NCI-H82 (cell line): Measurements from ENCODE around the gene ACTR1B.
"Not testable (repeated sequence)": the region's sequence is repeated elsewhere in the genome, so short reads cannot be mapped to it uniquely, and the experiment has no call there.

ENCODE experiments used
- DNase-seq: peaks from one replicate; lab custom pipeline; 2025; lab: John Stamatoyannopoulos, UW

Gene ACTR1B

GRCh38 chr2:97658691-97659157 is 5.1 kb downstream of the ACTR1B start:
- DNase-seq, result no peak

GRCh38 chr2:97657986-97658690 is 5.7 kb downstream of the ACTR1B start:
- no peak for DNase-seq

- no peak for DNase-seq
Measured at GRCh38 chr2:97656905-97657587, 6.8 kb downstream of the ACTR1B start.

GRCh38 chr2:97656129-97656755 is 7.6 kb downstream of the ACTR1B start:
- no peak for DNase-seq

- DNase-seq, result no peak
Measured at GRCh38 chr2:97654791-97655190, 9.1 kb downstream of the ACTR1B start.

- DNase-seq, result no peak
Measured at GRCh38 chr2:97654309-97654708, 9.5 kb downstream of the ACTR1B start.

- no peak for DNase-seq
Measured at GRCh38 chr2:97653874-97654273, 10.0 kb downstream of the ACTR1B start.

- DNase-seq, result no peak
Measured at GRCh38 chr2:97653473-97653872, 10.4 kb downstream of the ACTR1B start.

- DNase-seq, result no peak
Measured at GRCh38 chr2:97651114-97651513, 12.7 kb downstream of the ACTR1B start.

GRCh38 chr2:97646977-97647376 is 16.9 kb downstream of the ACTR1B start:
- DNase-seq, result no peak

- DNase-seq, result peak; percentile 100
Measured at GRCh38 chr2:97645695-97646629, 17.9 kb downstream of the ACTR1B start, which contains the start of gene COX5B. Gene COX5B (plus strand): TSS chr2:97646062. CDS start chr2:97646087, 25 bp downstream.

- peak; percentile 55 for DNase-seq
Measured at GRCh38 chr2:97645112-97645694, 18.6 kb downstream of the ACTR1B start.

GRCh38 chr2:97644023-97644717 is 19.7 kb downstream of the ACTR1B start:
- no peak for DNase-seq

- DNase-seq, result not testable (repeated sequence)
Measured at GRCh38 chr2:97626049-97626430, 37.8 kb downstream of the ACTR1B start.

- DNase-seq, result not testable (repeated sequence)
Measured at GRCh38 chr2:97625354-97626048, 38.3 kb downstream of the ACTR1B start.

GRCh38 chr2:97622976-97623375 is 40.9 kb downstream of the ACTR1B start:
- not testable (repeated sequence) for DNase-seq

GRCh38 chr2:97620492-97620891 is 43.4 kb downstream of the ACTR1B start:
- DNase-seq, result not testable (repeated sequence)

GRCh38 chr2:97618939-97619827 is 44.7 kb downstream of the ACTR1B start:
- not testable (repeated sequence) for DNase-seq

GRCh38 chr2:97617911-97618310 is 45.9 kb downstream of the ACTR1B start:
- DNase-seq, result no peak
